SIG-M5 treated with dmso at 0.1 percent for 504 hours (cell line): ENCODE data around the gene CARD19.
"Not testable (repeated sequence)": the region's sequence is repeated elsewhere in the genome, so short reads cannot be mapped to it uniquely, and the experiment has no call there.

Source experiments
- DNase-seq: peaks from one replicate; lab custom pipeline; 2025; ENCODE audit not compliant: unreplicated experiment; lab: John Stamatoyannopoulos, UW

The CARD19 gene

DNA sequence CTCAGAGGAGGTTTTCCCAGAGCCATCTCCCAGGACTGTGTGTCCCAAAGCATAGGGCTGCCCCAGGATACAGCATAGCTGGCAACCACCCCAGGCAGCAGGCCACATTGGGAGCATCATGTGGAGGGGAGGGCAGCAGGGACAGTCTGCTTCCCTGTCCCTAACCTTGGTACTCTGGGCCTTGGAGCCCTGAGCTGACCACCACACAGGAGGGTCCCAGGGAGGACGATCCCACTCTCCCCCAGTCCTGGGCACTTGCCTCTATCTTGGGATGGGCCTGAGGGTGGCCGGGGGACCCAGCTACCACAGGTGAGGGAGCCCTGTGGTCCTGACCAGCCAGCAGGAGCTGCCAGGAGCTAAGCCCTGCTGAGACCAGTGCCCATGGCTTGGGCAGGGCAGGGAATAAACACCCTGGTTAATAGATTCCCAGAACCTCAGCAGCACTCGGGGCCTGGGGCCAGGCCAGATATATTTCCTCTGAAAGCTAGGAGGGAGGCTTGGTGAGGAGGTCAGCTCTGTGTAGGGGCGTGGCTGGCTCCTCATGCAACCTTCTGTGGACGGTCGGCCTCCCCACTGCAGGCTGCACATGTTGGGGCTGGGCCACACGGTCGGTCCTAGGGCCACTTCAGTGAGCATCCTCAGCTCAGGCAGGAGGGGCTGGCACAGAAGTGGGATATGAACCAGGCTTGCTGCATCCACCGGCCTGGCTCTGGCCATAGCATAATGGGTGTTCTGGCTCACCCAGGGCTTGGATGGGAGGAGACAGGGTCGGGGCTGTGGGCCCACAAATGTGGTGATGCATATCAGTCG, 33.9 kb downstream of the CARD19 start:
- DNase-seq: no peak

DNA sequence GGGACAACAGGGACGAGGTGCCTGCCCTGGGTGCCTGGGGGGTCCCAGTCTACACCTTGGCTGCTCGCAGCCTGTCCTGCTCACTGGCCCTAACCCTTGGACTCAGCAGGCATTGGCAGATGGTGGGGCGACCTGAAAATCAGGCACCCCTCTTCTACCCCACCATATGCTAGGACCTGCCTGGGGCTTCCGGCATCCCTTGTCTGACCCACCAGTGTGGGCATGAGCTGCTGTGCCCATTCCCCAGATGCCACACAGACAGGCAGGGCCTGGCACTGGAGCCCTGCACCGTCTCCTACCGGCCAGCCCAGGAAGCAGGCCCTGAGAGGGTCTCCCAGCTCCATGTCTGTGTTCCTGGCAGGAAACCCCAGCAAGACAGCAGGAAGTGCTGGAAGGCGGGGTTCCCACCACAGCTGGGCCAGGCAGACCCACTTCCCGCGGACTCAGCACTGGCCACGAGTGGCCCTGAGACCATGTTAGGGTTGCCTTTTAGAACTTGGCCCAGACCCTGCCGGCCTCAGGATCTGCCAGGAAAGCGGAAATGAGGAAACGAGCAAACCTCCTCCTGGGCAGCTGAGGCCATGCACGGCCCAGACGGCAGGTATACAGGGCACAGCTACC, 35.0 kb downstream of the CARD19 start:
- no peak for DNase-seq

DNA sequence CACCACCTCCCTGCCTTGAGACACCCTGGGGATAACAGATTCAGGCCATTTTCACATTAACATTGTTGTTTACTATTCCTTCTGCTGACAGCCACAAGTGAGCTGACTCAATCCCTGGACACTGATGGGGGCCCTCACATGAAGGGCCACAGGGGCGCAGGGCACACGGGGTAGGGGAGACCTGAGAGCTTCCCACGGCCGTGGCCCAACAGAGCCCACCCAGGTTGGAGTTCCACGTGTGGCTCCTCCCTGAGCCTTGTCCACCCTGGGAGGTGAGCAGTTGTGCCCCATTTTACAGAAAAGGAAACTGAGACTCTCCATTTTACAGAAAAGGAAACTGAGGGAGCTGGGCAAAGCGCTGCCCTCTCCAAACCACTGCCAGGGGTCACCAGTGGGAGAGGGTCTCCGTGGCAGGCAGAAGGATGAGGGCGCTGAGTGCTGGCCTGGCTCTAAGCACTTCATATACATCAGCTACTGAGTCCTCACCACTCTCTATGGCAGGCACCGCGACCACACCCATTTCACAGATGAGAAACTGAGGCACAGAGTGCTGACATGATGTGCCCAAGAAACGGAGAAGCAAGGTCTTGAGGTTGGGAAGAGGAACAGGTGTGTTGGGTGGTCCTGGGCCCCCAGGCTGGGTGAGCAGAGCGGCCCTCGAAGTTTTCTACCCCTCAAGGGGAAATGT, 35.7 kb downstream of the CARD19 start:
- no peak for DNase-seq

DNA sequence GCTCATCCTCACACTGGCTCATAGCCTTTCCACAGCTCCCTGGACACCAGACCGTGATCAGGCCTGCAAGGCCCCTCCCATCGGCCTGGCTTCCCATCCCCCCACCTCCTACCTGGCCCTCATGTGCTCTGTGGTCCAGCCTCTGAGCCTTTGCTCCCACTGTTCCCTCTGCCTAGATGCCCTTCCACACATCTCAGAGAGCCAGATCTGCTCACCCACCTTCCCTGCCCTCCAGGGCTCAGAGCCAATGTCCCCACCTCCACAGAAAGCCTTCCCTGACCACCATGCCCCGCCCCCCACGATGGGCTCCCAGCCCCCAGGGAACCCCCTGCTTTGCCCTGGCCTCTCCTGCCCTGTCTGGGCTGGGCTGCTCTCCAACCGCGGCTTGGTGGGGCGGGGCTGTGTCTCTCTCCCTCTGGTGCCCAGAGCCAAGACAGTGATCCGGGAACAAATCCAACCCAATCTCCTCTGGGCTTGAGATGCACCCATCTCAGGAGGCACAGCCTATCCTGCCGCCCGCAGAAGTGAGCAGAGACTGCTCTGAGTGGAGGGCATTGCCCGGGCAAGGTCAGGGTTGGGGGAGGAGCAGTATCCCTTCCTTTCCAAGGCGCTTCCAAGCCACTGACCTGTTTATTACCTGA, 36.4 kb downstream of the CARD19 start:
- no peak for DNase-seq

DNA sequence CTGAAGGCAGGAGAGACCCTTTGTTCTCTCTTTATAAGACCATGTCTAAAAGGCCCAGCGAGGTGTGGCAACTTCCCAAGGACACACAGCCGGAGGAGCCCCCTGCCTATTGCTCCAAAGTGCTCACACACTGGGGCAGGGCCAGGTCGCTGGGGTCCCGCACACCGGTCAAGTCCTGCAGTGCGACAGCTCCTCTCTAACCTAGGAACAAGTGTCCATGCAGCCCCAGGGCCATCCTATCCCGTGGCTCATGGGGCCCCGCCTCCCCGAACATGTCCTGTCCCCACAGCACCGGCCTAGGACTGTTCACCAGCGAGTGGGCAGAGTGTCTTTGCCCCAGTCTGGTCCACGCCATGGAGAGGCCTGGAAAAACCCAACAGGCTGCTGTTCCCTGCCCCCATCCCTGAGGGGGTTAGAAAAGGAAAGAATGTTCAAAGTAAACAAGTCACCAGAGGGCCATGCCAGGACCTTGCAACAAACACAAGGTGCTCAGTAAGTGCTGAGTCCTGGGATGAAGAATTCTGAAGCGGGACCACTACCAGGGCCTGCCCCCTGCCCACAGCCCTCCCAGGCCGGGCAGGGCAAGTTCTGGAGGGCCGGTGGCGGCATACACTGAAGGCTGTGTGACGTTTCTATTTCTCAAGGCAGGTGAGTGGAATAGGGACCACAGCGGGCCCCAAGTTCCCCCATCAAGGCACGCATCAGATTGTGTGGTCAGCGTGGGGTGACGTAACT, 37.1 kb downstream of the CARD19 start:
- peak; percentile 56 for DNase-seq

DNA sequence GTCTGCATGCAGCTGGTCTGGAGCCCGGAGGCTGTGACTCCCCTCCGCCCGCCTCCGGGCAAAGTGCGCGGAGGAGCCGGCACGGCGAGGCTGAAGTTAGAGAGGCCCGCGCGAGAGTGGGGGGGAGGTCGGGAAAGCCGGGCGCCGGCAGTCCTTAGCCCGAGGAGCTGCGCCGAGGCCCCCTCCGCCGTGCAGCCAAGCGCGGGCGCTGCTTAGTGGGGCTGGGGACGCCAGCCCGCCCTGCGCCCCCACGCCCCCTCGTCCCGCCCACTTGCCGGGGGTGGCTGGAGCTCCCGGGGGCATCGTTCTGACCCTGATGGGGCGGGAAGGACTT, 37.6 kb downstream of the CARD19 start:
- DNase-seq: no peak

DNA sequence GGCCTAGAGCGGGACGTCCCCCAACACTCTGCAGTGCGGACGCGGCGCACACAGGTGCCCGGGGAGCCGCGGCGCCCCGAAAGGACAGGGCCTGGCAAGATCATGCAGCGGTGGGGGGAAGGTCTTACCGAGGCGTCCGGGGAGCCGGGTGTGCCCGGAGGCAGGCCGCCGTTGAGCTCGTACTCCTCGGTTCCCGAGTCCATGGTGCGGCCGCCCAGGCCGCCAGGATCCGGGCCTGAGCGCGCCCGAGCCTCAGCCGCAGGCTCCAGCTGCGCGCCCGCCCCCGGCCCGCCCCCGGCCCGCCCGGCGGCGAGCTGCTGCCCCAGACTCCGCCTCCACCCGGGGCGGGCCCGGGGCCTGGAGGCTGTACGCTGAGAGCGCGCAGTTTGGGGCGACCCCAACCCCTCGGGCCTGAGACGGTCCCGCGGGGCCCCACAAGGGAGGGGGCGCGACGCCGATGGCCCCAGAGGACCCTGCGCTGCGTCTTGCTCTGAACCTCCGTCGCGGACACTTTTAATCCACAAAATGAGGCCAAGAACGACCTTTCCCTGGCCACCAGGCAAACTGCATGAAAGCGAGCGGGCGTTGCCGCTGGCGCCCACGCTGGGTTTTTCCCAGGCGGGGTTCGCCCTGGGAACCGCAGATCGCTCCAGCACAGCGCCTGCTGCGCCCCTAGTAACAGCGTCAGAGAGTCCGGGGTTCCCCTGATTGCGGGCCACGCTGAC, 38.2 kb downstream of the CARD19 start, which contains the start of gene NINJ1:
Gene NINJ1, minus strand, starts transcription at position 237 of the 725 bp plus-strand sequence. Its CDS starts 34 bp downstream, at position 203.
- DNase-seq: peak; percentile 45

DNA sequence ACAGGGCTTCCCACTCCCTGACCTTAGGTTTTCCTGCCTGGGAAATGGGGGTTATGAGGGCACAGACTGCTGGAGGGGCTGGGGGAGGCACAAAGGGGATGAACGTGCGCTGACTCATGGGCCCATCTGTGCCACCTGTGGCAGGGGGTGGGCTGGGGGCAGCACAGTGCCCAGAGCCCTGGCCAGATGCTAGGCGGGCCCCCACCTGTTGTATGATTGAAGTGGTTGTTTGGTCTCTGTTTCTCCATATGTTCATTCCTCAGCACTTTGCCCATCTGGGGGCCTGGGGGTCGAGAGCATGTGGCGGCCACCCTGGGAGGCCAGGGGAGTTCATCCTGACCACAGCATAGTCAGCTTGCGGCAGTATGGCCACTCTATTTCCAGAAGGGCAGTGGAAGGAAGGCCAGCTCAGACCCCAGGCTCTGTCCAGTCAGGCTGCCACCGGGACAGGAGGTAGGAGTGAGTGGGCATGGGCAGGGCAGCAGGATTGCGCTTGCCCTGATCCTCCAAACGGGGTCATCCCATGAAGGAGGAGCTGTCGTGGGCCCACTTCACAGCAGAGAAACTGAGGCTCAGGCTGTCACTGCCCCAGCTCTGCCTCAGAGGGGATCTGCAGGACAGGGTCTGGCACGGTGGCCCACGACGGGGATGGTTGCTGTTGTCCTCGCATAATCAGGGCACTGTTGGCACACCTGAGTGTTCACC, 38.9 kb downstream of the CARD19 start:
- no peak for DNase-seq

DNA sequence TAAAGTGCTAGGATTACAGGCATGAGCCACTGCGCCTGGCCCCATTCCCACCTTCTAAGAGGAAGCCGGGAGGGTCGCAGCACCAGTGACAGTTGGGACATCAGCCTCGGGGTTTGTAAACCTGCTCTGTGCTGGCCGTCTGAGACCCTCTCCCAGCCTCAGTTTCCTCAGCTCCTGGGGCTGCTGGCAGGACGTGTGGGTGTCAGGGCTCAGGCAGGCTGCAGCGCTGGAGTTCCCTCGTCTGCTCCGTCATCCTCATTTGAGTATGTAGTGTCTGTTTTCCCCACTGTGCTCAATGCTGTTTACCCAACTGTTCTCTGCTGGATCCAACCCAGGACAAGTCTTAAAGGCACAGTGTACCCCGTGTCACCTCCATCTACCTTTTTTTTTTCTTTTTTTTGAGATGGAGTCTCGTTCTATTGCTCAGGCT, 40.0 kb downstream of the CARD19 start:
- no peak for DNase-seq

DNA sequence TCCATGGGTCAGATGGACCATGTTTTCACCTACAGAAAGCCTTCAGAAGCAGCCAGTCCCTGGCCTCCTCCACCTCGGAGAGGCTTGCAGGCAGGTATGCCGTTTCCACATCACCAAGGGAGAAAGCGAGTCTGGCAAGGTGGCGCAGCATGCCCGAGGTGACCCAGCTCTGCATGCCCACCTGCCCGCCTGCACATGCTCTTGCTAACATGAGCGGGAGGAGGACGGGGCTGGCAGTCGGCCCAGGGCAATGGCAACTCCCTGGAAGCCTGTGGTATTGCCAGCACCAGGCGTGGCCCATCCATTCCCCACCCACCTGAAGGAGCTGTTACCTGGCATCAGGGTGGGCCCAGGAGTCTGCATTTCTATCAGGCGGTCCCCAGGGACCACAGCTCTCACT, 41.3 kb downstream of the CARD19 start:
- DNase-seq: no peak

DNA sequence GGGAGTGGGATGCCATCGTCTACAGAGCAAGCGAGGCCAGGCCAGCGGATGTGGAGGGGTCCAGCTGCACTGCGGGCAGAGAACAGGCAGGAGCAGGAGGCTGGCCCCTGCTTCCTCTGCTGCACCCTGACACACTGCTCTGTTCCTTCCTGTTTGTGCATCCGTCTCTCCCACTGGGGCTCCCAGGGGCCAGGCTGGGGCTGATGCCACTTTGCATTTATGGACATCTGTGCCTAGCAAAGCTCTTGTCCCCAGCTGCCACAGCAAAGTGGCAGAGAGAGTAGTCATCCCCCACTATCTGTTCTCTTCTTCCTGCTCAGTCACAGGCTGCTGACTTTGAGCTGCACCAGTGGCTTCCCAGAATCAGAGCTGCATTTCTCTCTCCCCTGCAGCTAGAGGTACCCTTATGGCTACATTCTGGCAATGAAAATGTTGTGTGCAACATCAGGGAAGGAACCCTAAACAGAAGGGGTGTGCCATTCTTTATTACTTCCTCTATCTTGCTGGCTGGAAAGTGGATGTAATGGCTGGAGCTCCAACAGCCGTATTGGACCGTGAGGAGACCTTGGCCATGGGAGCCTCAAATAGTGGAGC, 42.3 kb downstream of the CARD19 start:
- no peak for DNase-seq

DNA sequence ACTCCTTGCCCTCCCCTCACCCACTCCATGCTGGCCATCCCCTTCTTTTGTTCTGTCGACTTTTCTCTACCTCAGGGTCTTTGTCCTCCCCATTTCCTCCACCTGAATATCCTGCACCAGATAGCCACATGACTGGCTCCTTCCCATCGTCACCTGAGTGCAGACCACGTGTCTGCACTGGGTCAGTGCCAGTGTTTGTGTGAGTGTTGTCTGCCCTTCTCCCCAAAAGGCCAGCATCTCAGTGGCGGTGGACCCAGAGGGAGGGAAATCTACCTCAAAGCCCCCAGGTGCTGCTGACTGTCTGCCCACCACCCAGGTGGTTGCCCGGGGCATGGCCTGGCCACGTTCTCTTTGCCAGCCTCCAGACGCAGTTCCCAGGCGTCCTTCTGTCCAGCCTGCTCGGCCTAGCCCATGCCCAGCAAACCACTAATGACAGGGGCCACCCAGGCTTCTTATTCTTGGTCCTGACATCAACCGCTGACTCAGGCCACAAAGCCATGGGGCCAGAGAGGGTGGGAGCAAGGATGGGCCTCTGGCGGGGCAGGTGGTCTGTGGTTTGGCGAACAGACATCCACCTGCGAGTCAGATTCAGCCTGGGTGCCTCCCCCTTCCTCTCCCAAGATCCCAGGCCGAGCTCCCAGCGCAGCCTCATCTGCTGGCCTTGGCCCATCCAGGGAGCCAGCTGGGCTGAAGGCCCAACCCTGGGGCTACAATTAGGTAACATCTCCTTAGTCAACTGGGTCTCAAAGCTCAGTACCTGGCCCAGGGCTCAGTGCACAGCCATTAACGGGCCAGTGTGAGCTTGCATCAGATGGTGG, 43.6 kb downstream of the CARD19 start:
- no peak for DNase-seq

DNA sequence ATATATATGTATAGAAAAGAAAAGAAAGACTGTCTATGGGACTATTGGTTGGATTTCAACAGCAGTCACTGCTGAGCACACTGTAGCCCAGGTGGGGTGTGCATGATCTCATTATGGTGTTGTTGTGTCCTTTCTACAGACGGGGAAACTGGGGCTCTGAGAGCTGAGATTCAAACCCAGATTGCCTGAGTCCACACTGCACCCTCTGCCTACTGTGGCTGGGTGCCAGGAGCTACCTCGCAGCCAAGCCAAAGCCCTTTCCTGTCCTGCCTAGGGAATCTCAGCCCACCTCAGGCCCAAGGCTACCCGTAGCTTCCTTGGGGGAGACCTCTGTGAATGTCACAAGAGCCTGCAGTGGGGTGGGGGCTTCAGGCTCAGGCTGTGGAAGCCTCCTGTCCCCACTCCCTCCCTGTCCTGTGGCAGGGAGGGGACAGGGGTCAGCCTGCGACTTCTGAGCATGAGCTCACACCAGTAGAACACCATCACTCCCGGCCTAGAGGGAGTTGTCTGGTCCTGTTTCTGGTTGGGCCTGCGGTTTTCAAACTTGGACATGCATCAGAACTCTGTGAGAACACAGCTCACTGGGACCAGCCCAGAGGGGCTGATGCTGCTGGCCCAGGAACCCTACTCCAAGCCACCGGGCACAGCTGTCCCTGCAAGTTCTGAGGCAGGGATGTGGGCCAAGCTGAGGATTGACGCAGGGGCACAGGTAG, 45.9 kb downstream of the CARD19 start:
- DNase-seq: no peak

DNA sequence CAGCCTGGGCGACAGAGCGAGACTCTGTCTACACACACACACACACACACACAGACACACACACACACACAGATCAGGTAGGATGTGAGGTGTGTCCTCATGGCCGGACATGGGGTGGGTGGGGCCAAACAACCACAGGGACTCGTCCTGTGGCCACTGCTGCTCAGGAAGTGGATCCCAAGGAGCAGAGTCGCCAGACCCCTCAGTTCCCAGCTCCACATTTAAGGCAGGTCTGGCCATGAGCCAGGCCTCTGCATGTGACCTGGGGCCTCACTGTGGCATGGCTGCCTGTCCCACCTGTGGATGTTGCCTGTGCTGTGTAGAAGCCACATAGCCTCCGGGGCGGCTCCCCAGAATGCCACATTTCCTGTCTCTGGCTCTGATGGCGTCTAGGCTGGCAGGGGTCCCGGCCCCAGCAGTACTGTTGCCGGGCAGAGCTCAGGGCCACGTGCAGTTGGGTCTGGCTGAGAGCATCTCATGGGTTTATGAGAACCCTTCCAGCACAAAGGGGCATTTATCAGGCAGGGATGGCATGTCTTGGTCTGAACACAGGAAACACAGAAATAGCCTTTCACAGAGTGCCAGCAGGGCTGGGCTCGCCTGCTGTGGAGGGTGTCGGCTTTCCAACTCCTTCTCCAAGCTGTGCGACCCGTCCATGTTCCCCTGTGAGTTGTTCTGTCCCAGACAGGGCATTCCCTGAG, 48.0 kb downstream of the CARD19 start:
- no peak for DNase-seq

DNA sequence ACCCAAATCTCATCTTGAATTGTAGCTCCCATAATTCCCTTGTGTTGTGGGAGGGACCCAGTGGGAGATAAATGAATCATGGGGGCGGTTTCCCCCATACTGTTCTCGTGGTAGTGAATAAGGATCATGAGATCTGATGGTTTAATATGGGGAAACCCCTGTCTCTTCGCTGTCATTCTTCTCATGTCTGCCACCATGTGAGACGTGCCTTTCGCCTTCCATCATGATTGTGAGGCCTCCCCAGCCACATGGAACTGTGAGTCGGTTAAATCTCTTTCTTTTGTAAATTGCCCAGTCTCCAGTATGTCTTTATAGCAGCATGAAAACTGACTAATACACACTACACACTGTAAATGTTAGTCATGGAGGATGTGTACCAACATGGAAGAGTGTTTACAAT, 50.7 kb downstream of the CARD19 start:
- not testable (repeated sequence) for DNase-seq

DNA sequence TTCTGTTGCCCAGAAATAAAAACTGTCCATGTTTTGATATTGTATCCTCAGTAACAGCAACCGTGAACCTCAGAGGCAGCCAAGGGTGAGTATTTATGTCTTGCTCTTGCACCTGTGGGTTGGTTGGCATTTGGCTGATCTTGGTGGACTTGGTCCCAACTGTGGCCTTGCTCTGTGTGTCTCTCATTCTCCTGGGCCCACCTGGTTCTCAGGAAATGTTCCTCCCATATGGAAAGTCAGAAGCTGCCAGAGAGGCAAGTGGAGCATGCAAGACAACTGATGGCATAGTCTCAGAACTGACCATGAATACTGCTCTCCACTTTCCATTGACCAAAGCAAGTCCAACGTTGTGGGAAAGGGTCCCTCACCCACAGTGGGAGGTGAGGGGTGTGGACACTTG, 51.6 kb downstream of the CARD19 start:
- DNase-seq: no peak

DNA sequence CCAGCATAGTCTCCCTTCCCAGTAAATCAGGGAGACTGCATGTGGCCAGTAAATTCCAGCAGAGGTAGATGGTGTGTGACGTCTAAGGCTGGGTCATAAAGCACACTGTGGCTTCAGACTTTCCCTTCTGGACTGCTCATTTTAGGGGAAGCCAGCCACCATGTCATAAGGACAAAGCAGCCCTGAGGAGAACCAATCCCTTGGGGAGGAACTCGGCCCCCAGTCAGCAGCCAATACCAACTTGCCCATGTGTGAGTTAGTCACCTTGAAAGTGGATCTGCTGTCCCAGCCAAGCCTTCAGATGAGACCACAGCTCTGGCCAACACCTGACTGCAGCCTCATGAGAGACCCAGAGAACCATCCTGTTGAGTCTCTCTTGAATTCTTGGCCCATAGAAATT, 52.7 kb downstream of the CARD19 start:
- no peak for DNase-seq
